ENCODE results near the gene COMMD7.
A peak's percentile ranks its signal among the peaks of the same experiment; 100 is the strongest.
"Not testable (repeated sequence)": the region's sequence is repeated elsewhere in the genome, so short reads cannot be mapped to it uniquely, and the experiment has no call there.

The COMMD7 gene

DNA sequence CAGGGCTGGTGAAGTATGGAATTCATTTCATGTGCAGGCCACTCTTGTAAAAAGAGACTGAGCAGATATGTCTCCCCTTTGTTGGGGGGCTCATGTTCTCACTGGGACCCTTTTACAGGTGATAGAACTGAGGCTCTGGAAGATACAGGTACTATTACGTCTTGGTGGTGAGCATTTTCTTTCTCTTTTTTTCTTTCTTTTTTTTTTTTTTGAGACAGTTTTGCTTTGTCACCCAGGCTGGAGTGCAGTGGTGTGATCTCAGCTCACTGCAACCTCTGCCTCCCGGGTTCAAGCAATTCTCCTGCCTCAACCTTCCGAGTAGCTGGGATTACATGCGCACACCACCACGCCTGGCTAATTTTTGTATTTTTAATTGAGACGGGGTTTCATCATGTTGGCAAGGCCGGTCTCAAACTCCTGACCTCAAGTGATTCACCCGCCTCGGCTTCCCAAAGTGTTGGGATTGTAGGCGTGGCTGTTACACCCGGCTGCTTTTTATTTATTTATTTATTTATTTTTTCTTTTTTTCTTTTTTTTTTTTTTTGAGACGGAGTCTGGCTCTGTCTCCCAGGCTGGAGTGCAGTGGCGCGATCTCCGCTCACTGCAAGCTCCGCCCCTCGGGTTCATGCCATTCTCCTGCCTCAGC, 22.1 kb upstream of the COMMD7 start:
- not testable (repeated sequence) for DNase-seq (ENCODE audit: low spot score)

DNA sequence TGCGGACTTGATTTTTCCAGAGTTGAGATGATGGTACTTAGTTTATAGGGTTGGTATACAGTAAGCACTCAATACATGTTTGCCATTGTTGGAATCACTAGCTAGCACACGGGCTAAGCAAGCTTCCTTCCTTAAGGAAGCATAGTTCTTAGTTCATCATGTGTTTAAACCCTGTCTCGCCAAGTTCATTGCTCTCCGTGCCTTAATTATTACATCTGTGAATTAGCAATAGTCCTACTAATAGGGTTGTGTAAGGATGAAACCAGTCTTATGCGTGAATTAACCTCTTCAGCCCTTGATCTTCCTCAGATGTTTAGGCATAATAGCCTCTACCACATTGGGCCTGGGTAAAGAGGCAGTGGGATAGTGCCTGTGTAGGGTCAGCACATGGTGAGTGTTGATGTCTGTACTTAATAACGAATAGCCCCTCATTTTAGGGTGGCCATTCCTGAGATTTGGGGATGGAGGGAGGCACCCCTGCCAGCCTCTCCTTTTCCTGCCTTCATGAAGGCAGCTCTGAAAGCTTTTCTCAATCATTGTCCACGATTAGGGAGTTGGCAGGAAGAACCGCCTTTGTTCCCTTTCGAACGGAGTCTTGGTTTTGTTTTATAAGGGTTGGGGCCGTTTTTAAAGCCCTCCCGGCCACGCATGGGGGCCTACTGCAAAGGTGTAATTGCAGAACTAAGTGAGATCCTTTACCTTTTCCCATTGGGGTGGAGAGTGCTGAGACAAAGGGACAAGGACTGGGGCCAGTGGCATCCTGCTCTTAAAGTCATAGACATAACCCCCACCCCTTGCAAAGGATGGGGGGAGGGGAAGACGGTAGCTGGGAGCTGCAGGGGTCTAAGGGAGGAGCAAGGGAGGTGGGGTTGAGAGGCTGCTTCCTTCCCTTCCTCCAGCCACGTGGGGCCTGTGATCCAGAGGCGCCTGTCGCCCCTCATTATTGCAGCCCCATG, 21.0 kb upstream of the COMMD7 start:
- DNase-seq (ENCODE audit: low spot score) = no peak

DNA sequence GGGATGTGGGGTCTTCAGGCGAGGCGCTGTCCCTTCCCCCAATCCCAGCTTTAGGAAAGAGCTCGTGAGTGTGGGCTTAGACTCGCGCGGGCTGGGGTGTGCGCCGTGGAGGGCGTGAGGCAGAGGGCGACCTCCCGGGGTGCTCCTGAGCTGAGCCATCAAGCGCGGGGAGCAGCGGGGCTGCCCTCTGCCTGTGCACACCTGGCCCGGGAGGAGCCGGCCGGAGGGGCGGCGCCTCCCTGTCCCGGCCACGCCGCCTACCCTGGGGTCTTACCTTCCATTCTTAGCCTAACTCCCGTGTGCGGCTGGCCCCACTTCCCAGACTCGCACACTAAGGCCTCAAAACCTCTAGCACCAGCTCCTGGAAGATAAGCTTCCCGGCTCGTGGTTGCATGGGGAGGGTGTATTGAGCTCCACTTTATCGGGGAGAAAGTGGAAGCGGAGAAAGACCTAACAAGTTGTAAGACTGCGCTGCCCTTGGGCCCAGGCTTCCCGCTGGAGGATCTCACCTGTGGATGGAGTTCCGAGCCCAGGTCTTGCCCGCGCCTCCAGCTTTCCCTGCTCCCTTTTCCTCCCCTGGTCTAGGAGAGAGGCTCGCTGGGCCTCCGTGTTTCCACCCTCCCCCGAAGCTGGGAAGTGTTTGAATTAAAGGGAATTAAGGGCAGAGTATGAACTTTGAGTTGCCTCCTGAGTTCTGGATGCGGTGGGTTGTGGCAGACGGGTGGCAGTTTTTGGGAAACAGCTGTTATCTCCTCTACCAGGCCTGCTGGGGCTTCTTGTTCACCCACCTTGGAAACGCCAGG, 20.1 kb upstream of the COMMD7 start:
- DNase-seq (ENCODE audit: low spot score) = no peak

DNA sequence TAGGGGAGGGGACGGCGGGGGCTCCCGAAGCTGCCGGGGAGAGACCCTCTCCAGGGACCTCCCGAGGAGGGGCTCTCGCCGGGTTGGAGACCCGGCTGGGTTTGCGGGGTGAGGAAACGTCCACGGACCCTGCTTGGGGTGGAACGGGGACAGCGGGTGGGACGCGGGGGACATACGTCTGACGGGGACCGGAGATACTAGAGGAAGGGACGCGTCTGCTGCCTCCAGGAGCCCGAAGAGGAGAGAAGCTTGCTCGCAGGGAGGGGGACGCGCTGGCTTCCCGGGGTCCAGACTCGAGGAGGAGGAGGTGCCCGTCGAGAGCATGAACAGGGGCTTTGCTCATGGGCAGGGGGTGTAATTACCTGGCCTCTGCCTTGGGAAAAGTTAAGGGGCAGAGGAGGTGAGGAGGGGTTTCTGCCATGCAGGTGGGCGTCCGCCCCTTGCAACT, 19.5 kb upstream of the COMMD7 start:
- peak; percentile 16 for DNase-seq (ENCODE audit: low spot score)

DNA sequence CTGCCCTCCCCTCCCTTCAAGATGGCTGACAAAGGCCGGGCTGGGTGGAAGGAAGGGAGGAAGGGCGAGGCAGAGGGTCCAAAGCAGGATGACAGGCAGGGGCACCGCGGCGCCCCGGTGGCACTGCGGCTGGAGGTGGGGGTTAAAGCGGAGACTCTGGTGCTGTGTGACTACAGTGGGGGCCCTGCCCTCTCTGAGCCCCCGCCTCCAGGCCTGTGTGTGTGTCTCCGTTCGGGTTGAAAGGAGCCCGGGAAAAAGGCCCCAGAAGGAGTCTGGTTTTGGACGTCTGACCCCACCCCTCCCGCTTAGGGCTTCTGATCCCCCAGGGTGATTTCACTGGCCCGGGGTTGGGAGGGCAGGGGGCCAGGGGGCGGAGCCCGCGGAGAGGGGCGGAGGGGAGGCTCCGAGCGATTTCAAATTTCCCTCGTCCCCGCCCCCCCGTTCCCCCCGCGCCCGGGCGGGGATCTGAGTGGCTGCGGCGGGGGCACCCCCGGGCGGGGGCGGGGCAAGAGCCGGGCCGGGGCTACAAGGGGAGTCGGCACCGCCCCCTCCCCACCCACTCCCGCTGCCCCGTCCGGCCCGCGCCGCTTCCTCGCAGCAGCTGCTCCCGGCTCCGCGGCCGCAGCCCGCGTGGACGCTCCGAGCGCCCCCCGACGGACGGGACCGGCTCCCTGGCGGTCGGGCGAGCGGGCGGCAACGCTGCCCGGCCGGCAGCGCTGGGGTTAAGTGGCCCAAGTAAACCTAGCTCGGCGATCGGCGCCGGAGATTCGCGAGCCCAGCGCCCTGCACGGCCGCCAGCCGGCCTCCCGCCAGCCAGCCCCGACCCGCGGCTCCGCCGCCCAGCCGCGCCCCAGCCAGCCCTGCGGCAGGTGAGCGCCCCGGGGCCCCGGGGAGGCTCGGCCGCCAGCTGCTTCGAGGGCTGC, 18.8 kb upstream of the COMMD7 start, which contains the start of gene DNMT3B:
TSS of gene DNMT3B (plus strand) at position 555 of the 923 bp plus-strand sequence. CDS start 17,939 bp downstream, outside the sequence.
- peak; percentile 56 for DNase-seq (ENCODE audit: low spot score)

DNA sequence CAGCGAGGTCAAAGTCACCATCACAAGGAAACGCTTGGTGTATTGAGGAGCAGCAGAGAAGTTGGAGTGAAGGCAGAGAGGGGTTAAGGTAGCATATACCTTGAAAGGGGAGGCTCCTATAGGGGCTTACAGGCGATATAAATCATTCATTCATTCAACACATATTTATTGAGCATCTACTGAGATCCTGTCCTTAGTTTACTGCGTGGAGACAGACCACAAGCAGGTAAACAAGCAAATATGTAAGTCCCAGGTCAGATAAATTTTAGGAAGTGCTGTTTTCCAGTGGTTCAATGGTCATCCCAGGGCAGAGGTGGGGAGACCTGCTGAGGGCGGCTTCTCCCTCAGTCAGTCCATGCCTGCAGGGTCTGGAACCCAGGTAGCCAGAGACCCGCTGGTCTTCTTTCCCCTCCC, 18.2 kb upstream of the COMMD7 start:
- DNase-seq (ENCODE audit: low spot score) = no peak

DNA sequence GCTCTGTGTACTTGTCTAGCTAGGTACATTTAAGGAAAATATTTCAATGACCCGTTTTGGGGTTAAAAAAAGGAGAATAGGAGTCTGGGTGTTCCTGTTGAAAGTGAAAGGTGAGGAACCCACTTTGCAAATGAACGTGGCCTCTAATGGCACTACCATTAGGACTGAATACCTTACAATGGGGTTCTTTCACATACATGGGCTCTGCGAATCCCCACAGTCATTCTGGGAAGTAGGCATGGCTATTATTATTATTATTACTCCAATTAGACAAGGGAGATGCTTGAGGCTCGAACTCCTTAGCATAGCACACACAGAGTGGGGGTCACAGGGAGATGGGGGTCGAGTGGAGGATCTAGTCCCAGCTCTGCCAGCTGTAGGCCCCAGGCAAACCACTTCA, 12.9 kb upstream of the COMMD7 start:
- no peak for DNase-seq (ENCODE audit: low spot score)

DNA sequence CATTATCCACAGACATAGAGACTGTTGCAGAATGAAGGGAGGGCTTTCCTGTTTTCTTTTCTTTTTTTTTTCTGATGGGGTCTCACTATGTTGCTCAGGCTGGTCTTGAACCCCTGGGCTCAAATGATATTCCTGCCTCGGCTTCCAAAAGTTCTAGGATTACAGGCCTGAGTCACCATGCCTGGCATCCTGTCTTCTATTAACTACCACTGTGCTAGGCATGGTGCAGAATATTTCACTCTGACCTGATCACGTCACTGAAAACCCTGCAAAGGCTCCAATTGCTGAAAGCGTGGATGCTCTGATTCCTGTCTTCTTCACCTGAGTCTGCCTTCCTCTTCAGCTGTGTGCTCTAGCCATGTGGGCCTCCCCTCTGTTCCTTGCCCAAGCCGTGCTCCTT, 10.5 kb upstream of the COMMD7 start:
- DNase-seq (ENCODE audit: low spot score) = no peak

DNA sequence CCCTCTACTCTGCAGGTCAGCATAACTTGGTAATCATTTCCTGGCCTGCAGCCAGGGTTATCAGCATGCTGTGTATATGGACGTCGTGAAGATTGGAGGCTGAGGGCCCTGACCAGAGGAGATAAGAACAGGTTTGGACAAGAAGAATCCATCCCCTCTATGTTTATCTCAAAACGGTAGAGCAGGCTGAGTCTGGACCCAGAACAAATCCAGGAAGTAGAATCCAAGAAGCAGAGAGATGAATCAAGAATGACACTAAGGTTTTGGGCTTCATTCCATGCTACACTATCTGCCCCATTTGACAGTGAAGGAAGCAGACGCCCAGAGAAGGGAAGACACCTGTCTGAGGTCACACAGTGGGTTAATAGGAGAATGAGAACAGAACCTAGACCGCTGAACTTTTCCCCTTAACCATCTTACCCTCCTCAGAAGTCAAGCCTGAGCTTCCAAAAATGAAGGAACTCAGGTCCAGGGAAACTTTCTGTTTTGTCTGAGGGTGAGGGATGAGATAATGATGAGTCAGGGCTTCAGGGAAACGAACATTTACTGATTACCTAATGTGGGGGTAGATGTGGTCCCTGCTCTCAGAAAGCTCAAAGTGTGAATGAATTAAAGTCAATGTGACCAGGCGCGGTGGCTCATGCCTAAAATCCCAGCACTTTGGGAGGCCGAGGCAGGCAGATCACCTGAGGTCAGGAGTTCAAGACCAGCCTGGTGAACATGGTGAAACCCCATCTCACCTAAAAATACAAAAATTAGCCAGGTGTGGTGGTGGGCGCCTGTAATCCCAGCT, 9.4 kb upstream of the COMMD7 start:
- DNase-seq (ENCODE audit: low spot score) = no peak

DNA sequence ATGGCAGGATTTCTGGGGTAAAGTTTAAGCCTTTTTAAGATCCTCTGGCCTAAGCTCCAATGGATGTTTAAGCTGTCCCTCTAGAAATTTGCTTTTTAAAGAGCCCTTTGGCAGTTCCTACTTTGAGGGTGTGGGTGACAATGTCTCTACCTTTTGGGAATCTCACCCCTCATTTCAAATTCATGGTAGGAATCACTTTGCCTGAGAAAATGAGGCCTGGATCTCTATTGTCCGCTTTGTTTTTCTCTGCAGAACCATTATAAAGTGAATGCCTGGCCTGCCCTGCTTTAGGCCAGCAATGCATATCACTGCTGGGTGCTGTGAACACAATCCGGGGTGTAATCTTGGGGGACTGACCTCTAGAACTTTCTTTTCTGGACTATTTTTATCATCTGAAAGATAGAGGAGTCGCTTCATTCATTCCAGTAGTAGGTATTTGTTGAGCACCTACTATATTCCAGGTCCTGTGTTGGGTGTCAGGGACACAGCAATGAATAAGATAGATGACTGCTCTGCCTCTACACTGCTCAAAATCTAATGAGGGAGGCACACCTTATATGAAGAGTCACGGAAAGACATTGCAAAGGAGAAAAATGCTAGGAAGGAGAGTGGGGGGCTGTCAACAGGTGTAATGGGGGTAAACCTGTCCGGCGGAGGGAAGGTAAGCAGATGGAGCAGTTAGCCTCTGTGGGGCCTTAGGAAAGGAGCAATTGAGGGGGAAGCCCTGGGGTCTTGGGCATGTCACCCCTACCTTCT, 8.6 kb upstream of the COMMD7 start:
- no peak for DNase-seq (ENCODE audit: low spot score)

DNA sequence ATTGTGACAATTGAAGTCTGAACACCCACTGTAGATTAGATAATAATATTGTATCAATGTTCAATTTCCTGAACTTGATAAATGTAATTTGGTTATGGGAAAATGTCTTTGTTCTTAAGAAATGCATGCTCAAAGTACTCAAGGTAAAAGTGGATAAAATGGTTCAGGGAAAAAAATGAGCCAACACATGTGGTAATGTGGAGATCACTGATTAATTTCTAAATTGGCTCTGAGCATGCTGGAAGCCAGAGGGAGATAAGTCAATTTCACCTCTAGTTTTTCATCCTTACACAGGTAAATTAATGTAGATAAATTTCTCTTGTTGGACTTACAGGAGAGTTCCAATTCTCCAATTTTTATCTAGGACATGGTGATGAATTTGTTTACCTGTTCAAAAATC, 8.0 kb upstream of the COMMD7 start:
- DNase-seq (ENCODE audit: low spot score) = no peak

DNA sequence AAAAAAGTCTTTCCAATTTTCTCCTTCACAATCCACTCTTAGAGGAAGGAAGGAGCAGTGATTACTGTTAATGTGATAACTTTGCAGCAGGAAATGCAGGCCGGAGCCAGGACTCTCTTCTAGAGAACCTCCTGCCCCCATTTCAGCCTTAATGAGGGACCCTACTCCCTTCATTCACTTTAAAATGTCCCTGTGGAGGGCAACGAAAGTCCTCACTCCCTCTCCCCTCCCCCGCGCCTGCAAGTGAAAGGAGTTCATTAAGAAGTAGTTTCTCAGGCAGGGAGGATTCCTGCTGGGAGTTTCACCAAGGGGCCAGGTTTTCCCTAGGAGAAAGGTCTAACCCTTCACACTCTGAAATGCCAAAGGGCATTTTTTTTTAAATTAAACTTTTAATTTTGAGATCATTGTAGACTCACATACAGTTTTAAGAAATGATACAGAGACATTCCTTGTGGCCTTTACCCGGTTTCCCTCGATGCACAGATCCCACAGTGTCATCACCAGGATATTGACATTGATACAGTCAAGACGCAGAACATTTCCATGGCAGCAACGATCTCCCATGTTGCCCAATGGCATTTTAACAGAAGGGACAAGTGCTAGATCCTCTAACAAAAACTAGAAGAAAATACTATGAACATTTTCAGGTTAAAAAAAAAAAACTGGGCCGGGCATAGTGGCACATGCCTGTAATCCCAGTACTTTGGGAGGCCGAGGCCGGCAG, 6.8 kb upstream of the COMMD7 start:
- no peak for DNase-seq (ENCODE audit: low spot score)

DNA sequence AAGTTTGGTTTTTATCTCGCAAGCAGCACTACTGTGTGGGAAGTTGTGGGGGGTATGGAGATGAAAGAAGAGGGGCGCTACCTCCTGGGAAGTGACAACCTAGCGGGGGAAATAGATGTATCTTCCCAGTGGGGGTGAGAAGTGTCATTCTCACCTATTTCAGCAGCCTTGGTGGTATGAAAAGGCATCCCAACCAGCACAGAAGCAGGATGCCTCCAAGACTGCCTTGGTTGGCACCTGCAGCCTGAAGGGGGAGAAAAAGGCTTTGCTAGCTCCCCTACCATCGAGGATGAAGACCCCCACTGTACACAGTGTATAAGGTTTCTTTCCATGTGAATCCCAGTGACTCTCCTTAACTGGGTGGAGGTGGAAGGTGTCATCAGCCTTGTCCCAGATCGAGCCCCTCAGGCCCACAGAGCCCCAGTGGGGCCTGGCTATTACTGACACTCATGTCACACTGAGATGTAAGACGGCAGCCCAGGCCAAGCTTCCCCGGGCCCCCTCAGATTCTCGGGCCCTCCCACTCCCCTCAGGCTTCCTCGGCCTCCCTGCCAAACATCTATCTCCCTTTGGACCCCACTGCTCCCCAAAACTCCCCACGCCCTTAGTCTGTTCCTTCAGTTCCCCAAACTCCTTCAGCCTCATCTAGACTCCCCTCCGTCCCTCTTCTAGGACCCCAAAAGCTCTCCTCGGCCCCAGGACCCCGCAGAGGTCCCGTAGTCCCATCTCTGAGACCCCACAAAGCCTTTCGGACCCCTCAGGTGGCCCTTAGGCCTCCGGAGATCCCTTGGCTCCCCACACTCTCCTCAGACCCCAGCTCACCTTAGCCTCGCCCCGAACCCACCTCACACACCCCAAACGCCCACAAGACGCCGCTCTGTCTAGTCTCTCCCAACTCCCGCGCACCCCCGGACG, 688 bp downstream of the COMMD7 start:
- DNase-seq (ENCODE audit: low spot score) = no peak

DNA sequence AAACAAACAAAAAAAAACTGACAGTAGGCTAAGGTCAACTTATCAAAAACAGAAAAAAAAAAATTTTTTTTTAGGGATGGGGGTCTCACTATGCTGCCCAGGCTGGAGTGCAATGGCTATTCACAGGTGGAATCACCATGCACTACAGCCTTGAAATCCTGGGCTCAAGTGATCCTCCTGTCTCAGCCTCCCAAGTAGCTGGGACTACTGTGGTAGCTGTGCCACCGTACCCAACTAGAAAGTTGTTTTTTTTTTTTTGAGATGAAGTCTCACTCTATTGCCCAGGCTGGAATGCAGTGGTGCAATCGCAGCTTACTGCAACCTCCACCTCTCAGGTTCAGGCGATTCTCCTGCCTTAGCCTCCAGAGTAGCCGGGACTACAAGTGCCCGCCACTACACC, 2.1 kb downstream of the COMMD7 start:
- no peak for DNase-seq (ENCODE audit: low spot score)

DNA sequence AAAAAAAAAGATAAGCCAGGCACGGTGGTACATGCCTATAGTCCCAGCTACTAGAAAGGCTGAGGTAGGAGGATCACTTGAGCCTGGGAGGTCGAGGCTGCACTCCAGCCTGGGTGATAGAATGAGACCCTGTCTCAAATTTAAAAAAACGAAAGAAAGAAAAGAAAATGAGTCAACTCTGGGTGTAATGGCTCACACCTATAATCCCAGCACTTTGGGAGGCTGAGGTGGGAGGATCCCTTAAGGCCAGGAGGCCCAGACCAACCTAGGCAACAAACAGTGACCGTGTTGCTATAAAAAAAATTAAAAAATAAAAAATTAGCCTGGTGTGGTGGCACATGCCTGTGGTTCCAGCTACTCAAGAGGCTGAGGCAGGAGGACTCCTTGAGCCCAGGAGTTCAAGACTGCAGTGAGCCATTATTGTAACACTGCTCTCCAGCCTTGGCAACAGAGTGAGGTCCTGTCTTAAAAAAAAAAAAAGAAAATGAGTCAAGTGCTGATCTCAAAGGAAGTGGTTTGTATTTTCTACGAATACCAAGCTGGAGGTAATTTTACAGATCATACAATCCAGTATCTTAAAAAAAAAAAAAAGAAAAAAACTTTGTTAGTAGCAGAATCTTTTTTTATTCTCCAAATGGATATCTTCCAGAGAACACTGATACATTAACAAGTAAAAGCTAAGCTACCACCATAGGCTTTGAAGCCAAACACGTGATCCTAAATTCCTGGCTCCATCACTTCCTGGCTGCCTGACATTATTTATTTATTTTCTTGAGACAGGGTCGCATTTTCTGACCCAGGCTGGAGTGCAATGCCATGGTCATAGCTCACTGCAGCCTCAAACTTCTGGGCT, 5.7 kb downstream of the COMMD7 start:
- peak; percentile 55 for DNase-seq (ENCODE audit: low spot score)

DNA sequence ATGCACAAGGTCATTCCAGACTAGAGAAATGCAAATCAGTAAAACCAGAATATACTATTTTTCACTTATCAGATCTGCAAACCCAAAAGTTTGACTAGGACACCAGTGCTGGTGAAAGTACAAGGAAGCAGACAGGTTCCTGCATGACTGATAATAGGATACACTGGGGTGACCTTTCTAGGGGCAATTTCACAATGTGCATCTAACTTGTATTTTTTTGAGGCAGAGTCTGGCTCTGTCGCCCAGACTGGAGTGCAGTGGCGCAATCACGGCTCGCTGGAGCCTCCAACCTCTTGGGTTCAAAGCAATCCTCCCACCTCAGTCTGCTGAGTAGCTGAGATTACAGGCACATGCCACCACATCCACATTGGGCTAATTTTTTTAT, 11.4 kb downstream of the COMMD7 start:
- DNase-seq (ENCODE audit: low spot score) = no peak

DNA sequence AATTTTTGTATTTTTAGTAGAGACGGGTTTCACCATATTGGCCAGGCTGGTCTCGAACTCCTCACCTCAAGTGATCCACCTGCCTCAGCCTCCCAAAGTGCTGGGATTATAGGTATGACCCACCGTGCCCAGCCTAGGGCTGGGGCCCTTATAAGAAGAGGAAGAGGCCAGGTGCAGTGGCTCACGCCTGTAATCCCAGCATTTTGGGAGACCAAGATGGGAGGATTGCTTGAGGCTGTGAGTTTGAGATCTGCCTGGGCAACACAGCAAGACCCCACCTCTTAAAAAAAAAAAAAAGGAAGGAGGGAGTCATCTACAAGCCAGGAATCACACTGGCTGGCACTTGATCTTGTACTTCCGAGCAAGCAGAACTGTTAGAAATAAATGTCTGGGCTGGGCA, 13.9 kb downstream of the COMMD7 start:
- DNase-seq (ENCODE audit: low spot score) = not testable (repeated sequence)

Data from CD4-positive, alpha-beta T cell treated with Interleukin-6 at 100 ng/mL for 8 hours (primary cell).